H7 (cell line): Measurements from ENCODE around the gene CERS4. TPM values are rescaled to one million over a fixed set of nuclear protein-coding genes. Genes with fewer than 3 reads are reported as not detected.
"Not testable (repeated sequence)": the region's sequence is repeated elsewhere in the genome, so short reads cannot be mapped to it uniquely, and the experiment has no call there.

Source experiments
- DNase-seq: peaks from one replicate; pipeline ENCODE4 v3.0.0; 2012
- H3K27me3 ChIP-seq: 2 replicates; pipeline ENCODE4 v1.6.0; 2011; ENCODE audit warnings: mild to moderate bottlenecking, low read length; ENCODE audit not compliant: control insufficient read depth, insufficient read depth
- H3K36me3 ChIP-seq: replicated peaks from 2 replicates; pipeline ENCODE4 v1.5.1; 2011; ENCODE audit warnings: low read length; ENCODE audit not compliant: control insufficient read depth, insufficient read depth
- H3K4me3 ChIP-seq: 2 replicates; pipeline ENCODE4 v1.5.1; 2011; ENCODE audit warnings: low read depth, mild to moderate bottlenecking, control low read depth, low read length, moderate library complexity; ENCODE audit not compliant: insufficient read depth
- total RNA-seq: library from RNA; depleted of rRNA; stranded (reverse); fragments of >200 nt; shearing (Covaris generic); gene quantifications from 2 replicates; pipeline ENCODE4 v1.2.3, GENCODE V29; 2014

The CERS4 gene
- total RNA-seq, 1 experiment from 2014 or later = 116 TPM

DNA sequence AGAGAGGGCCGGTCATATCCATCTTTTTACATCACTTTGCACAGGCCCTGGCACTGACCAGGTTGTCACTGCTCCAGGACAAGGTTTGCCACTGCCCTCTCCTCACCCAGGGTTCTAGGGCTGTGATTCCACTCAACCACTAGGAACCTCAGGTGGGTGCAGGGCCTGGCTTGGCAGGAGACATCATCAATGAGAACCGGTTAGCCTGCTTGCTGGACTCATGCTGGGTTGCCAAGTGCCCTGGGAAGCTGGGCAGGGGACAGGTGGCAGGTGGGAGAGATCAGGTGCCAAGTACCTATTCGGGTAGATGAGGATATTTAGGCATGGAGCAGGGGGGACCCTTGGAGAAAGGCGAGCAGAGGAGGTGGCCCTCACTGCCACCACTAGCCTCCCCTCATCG lies 4.2 kb upstream of the CERS4 start:
- H3K27me3 ChIP-seq = no peaks in the 10 kb centered on the region
- no peaks in the 10 kb centered on the region for H3K36me3 ChIP-seq
- DNase-seq = peak; percentile 22
- no peak overlapping the region for H3K4me3 ChIP-seq

GRCh38 chr19:8206147-8207087 lies 2.8 kb upstream of the CERS4 start:
- Histone ChIP-seq H3K27me3 (no peaks in the 10 kb centered on the region), H3K36me3 (peaks cover 4% of the 10 kb centered on the region), H3K4me3 (no peak overlapping the region)
- DNase-seq = peak; percentile 62

DNA sequence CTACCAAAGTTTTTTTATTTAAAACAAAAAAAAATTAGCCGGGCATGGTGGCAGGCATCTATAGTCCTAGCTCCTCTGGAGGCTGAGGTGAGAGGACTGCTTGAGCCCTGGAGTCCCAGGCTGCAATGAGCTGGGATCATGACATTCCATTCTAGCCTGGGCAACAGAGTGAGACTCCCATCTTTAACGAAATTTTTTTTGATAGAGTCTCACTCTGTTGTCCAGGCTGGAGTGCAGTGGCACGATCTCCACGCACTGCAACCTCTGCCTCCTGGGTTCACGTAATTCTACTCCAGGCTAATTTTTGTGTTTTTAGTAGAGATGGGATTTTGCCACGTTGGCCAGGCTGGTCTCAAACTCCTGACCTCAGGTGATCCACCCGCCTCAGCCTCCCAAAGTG lies 1.8 kb upstream of the CERS4 start:
- H3K36me3 ChIP-seq, H3K4me3 ChIP-seq, H3K27me3 ChIP-seq, DNase-seq: not testable (repeated sequence)

GRCh38 chr19:8208119-8208921 lies 850 bp upstream of the CERS4 start:
- peaks cover 6% of the 10 kb centered on the region for H3K36me3 ChIP-seq
- peak overlapping the region; percentile 54 for H3K4me3 ChIP-seq
- H3K27me3 ChIP-seq = no peaks in the 10 kb centered on the region
- DNase-seq = peak; percentile 73

- peaks cover 12% of the 10 kb centered on the region for H3K36me3 ChIP-seq
- no peaks in the 10 kb centered on the region for H3K27me3 ChIP-seq
- DNase-seq = no peak
- H3K4me3 ChIP-seq = peak overlapping the region; percentile 91
These were observed 550 bp downstream of the CERS4 start for GRCh38 chr19:8209462-8210378.

GRCh38 chr19:8210421-8211101 lies 1.4 kb downstream of the CERS4 start:
- Histone ChIP-seq H3K27me3 (no peaks in the 10 kb centered on the region), H3K36me3 (peaks cover 12% of the 10 kb centered on the region), H3K4me3 (peak overlapping the region; percentile 91)
- peak; percentile 72 for DNase-seq

DNA sequence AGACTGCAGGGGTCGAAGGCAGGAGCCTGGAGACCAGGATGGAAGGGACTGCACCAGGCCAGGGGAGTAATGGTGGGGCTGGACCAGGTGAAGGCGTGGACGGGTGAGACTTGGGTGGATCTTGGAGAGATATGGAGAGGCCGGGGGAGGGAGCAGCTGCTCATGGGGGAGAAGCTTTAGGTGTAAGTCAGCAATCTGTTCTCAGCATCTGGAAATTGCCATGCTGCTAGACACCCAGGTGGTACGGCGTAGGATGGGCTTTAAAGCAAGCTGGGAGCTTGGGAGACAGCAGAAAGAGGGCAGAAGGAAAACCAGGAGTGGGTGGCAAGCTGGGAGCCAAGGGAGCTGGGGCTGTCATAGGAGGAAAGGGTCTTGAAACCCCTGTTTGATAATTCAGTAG lies 3.0 kb downstream of the CERS4 start:
- Histone ChIP-seq H3K36me3 (peaks cover 12% of the 10 kb centered on the region), H3K4me3 (no peak overlapping the region; the same call in 1 of the 2 replicates), H3K27me3 (no peaks in the 10 kb centered on the region)
- peak; percentile 23 for DNase-seq

- Histone ChIP-seq H3K36me3 (peaks cover 12% of the 10 kb centered on the region), H3K27me3 (no peaks in the 10 kb centered on the region), H3K4me3 (no peak overlapping the region)
- no peak for DNase-seq
These were observed 3.7 kb downstream of the CERS4 start for GRCh38 chr19:8212916-8213315.

GRCh38 chr19:8213827-8214672 lies 4.9 kb downstream of the CERS4 start:
- Histone ChIP-seq H3K27me3 (no peaks in the 10 kb centered on the region), H3K4me3 (no peak overlapping the region), H3K36me3 (peaks cover 12% of the 10 kb centered on the region)
- DNase-seq = peak; percentile 15

DNA sequence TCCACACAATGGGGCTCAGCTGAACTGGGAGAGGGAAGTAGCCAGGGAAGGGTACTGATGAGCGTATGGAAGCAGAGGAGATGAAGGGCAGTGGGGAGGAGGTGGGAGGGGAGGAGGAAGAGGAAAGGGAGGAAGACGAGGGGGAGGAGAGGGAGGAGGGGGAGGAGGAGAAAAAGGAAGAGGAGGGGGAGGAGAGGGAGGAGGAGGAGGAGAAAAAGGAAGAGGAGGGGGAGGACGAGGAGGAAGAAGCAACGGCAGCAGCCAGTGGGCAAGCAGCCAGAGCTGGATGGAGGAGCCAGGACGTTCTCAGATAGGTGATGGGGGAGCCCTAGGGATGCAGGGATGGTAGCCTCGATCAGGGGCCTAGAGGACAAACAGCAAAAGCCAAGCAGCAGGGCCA lies 5.6 kb downstream of the CERS4 start:
- Histone ChIP-seq H3K36me3 (peaks cover 12% of the 10 kb centered on the region), H3K27me3 (no peaks in the 10 kb centered on the region), H3K4me3 (no peak overlapping the region)
- DNase-seq = no peak

- no peak for DNase-seq
- peaks cover 12% of the 10 kb centered on the region for H3K36me3 ChIP-seq
- no peaks in the 10 kb centered on the region for H3K27me3 ChIP-seq
- H3K4me3 ChIP-seq = no peak overlapping the region
These were observed 6.6 kb downstream of the CERS4 start for GRCh38 chr19:8215783-8216182.

- no peak overlapping the region for H3K4me3 ChIP-seq
- H3K27me3 ChIP-seq = no peaks in the 10 kb centered on the region
- peaks cover 9% of the 10 kb centered on the region for H3K36me3 ChIP-seq
- DNase-seq = no peak
These were observed 7.2 kb downstream of the CERS4 start for GRCh38 chr19:8216357-8216756.

DNA sequence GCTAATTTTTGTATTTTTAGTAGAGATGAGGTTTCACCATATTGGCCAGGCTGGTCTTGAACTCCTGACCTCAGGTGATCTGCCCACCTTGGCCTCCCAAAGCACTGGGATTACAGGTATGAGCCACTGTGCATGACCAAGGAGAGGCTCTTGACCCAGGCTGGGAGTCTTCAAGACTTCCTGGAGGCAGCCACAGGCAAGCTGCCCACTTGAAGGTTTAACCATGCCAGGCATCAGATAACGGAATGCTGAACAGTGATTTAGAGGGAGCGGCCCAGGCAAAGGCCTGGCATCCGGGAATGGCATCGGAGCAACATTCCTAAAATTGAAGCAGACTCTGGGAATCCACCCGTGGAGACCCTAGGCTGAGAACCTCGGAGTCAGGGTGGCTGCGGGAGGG lies 9.0 kb downstream of the CERS4 start:
- H3K27me3 ChIP-seq, H3K4me3 ChIP-seq, H3K36me3 ChIP-seq: not testable (repeated sequence)
- DNase-seq = peak; percentile 16
